Parathyroid adenoma (tissue), 2 donors: ENCODE data around the gene PPARA.

Experiments
- H2AFZ ChIP-seq: fragments of 300-600 bp; sonication (generic); one replicate; pipeline ENCODE4 v1.7.0; 2017; ENCODE audit warnings: antibody characterized with exemption, mild to moderate bottlenecking
- H3K27ac ChIP-seq: fragments of 300-600 bp; sonication (generic); one replicate; pipeline ENCODE4 v1.7.0; 2017
- H3K27me3 ChIP-seq: fragments of 300-600 bp; sonication (generic); one replicate; pipeline ENCODE4 v1.7.0; 2017; ENCODE audit warnings: low read length; ENCODE audit not compliant: control insufficient read depth, insufficient read depth
- H3K36me3 ChIP-seq: fragments of 300-600 bp; sonication (generic); one replicate; pipeline ENCODE4 v1.7.0; 2017; ENCODE audit warnings: low read length; ENCODE audit not compliant: control insufficient read depth, insufficient read depth
- H3K4me1 ChIP-seq: fragments of 300-600 bp; sonication (generic); one replicate; pipeline ENCODE4 v1.7.0; 2017; ENCODE audit warnings: control low read depth
- H3K4me2 ChIP-seq: fragments of 300-600 bp; sonication (generic); one replicate; pipeline ENCODE4 v1.7.0; 2017; ENCODE audit warnings: low read length
- H3K4me3 ChIP-seq: fragments of 300-600 bp; sonication (generic); one replicate; pipeline ENCODE4 v1.7.0; 2017; ENCODE audit warnings: low read depth, low read length
- H3K79me2 ChIP-seq: fragments of 300-600 bp; sonication (generic); one replicate; pipeline ENCODE4 v1.7.0; 2017; ENCODE audit warnings: control low read depth
- H3K9ac ChIP-seq: fragments of 300-600 bp; sonication (generic); one replicate; pipeline ENCODE4 v1.7.0; 2017; ENCODE audit warnings: mild to moderate bottlenecking
- H3K9me3 ChIP-seq: fragments of 300-600 bp; sonication (generic); one replicate; pipeline ENCODE4 v1.7.0; 2017; ENCODE audit warnings: low read length; ENCODE audit not compliant: control insufficient read depth
- TF ChIP-seq, protein P1 (sequence below): fragments of 300-600 bp; sonication (generic); IDR thresholded peaks from one replicate; pipeline ENCODE4 v1.7.0; 2017; ENCODE audit warnings: antibody characterized with exemption, mild to moderate bottlenecking
- donor health status: primary hyperparathyroidism.

Gene PPARA

DNA sequence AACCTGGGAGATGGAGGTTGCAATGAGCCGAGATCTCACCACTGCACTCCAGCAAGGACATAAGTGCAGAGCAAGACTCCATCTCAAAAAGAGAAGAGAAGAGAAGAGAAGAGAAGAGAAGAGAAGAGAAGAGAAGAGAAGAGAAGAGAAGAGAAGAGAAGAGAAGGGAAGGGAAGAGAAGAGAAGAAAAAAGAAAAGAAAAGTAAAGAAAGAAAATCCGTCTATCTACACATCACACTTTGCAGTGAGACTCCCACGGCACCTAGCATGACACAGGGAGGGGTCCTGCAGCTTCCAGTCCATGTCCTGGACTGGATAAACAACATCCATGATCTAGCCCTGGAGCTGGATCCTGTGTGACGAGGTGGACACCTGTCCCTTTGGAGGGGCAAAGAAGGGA lies 4.0 kb upstream of the PPARA start:
- Histone ChIP-seq H3K27ac (no peak overlapping the region), H3K4me2 (no peak overlapping the region), H3K27me3 (no peaks in the 10 kb centered on the region), H3K9me3 (no peaks in the 10 kb centered on the region), H3K4me3 (no peak overlapping the region), H3K79me2 (no peaks in the 10 kb centered on the region), H2AFZ (no peak overlapping the region), H3K4me1 (peaks cover 13% of the 10 kb centered on the region), H3K9ac (no peak overlapping the region), H3K36me3 (no peaks in the 10 kb centered on the region)
- TF ChIP-seq, protein P1, sequence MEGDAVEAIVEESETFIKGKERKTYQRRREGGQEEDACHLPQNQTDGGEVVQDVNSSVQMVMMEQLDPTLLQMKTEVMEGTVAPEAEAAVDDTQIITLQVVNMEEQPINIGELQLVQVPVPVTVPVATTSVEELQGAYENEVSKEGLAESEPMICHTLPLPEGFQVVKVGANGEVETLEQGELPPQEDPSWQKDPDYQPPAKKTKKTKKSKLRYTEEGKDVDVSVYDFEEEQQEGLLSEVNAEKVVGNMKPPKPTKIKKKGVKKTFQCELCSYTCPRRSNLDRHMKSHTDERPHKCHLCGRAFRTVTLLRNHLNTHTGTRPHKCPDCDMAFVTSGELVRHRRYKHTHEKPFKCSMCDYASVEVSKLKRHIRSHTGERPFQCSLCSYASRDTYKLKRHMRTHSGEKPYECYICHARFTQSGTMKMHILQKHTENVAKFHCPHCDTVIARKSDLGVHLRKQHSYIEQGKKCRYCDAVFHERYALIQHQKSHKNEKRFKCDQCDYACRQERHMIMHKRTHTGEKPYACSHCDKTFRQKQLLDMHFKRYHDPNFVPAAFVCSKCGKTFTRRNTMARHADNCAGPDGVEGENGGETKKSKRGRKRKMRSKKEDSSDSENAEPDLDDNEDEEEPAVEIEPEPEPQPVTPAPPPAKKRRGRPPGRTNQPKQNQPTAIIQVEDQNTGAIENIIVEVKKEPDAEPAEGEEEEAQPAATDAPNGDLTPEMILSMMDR = no peak

DNA sequence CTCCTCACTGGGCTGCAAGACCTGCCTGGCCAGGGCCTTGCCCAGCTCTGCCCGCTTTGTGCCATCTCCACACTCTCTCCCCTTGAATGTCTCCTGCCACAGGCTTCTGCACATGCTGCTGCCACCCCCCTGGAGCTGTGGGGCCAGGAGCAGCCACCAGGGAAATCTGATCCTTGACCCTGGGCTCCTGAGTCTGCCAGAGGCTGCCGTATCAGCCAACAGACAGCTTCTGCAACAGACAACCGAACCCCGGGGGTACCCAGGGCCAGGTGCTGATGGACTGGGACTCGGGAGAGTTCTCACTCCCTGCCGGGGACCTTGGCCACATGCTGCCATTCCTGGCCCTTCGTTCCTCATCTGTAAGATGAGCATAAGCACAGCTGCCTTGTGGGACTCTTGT lies 3.3 kb upstream of the PPARA start:
- H3K4me2 ChIP-seq = no peak overlapping the region
- no peak overlapping the region for H3K4me3 ChIP-seq
- H2AFZ ChIP-seq = peak overlapping the region; percentile 48
- no peak overlapping the region for H3K9ac ChIP-seq
- no peaks in the 10 kb centered on the region for H3K27me3 ChIP-seq
- no peaks in the 10 kb centered on the region for H3K36me3 ChIP-seq
- no peaks in the 10 kb centered on the region for H3K79me2 ChIP-seq
- TF ChIP-seq, protein P1 = no peak
- H3K27ac ChIP-seq = peak overlapping the region; percentile 39
- no peaks in the 10 kb centered on the region for H3K9me3 ChIP-seq
- H3K4me1 ChIP-seq = peaks cover 13% of the 10 kb centered on the region

DNA sequence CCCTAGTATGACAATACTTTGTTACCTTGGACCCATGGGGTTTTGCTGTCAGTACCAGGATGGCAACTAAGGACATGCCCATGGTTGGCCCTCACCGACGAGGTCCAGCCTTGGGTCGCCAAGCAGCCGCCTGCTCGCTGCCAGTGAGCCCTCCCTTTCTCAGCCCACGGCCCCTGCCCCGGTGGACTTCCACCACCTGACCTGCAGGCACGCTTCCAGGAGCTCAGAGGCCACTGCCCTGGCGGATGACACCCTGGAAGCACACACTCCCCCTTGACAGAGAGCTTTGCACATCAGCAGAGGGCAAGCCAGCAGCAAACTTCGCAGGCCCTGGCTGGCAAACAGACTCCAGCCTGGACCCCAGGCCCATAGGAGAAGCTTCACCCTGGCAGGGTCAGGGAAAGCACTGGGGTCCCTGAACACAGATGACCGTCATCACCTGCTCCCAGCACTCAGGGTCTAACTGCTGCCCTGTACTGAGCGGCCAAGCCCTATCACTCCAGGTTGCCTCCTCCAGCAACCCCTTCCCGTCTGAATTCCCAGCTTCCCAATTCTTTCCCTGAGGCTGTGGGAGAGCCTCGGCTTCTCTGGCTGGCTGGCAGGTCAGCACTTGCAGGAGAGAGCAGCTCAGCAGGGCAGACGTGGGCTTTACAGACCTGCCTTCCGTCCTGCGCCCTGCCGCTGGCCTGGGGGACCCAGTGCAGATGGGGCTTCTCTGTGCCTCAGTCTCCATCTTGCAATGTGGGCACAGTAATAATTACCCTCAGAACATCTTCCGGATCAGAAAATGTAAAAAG lies 2.7 kb upstream of the PPARA start:
- no peaks in the 10 kb centered on the region for H3K27me3 ChIP-seq
- no peaks in the 10 kb centered on the region for H3K79me2 ChIP-seq
- peaks cover 13% of the 10 kb centered on the region for H3K4me1 ChIP-seq
- H2AFZ ChIP-seq = peak overlapping the region; percentile 48
- H3K4me2 ChIP-seq = no peak overlapping the region
- no peaks in the 10 kb centered on the region for H3K9me3 ChIP-seq
- H3K4me3 ChIP-seq = no peak overlapping the region
- H3K36me3 ChIP-seq = no peaks in the 10 kb centered on the region
- H3K27ac ChIP-seq = peak overlapping the region; percentile 39
- no peak overlapping the region for H3K9ac ChIP-seq
- TF ChIP-seq, protein P1 = no peak

DNA sequence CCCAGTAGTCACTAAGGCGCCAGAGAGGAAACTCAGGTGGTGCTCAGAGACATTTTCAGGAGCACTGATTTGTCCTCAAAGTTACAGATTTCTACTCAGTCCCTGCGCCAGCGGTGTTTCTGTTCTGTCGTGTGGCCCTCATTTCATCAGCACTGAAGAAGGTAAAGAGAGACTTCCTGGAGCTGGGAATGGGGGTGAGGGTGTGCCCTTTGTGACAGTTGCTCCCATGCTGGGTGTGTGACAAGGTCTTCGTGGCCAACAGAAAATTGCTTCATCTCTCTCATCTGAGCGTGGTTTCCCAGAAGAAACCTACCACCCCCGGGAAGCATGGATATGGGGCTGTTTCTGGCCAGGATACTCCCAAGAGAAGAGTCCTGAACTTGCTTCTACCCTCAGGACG lies 2.0 kb upstream of the PPARA start:
- Histone ChIP-seq H3K4me1 (peaks cover 12% of the 10 kb centered on the region), H3K4me3 (no peak overlapping the region), H3K9ac (no peak overlapping the region)

More for the DNA sequence above, 2.0 kb upstream of the PPARA start:
- Histone ChIP-seq H3K9me3 (no peaks in the 10 kb centered on the region), H3K79me2 (no peaks in the 10 kb centered on the region), H3K4me2 (no peak overlapping the region), H3K27ac (no peak overlapping the region), H2AFZ (no peak overlapping the region), H3K36me3 (no peaks in the 10 kb centered on the region), H3K27me3 (no peaks in the 10 kb centered on the region)
- TF ChIP-seq, protein P1 = no peak
